22Rv1 (cell line): Measurements from ENCODE around the gene ENTHD1.

Experiments used
- H3K27ac ChIP-seq: fragments of 450-650 bp; 2 replicates; pipeline ENCODE4 v1.5.1; 2017
- CTCF ChIP-seq: fragments of 450-650 bp; IDR thresholded peaks from 2 replicates; pipeline ENCODE4 v1.5.1; 2017; ENCODE audit warnings: mild to moderate bottlenecking
- ZFX ChIP-seq: fragments of 450-650 bp; IDR thresholded peaks from 2 replicates; pipeline ENCODE4 v1.6.1; 2017; ENCODE audit warnings: antibody characterized with exemption, borderline replicate concordance

The ENTHD1 gene

GRCh38 chr22:39719559-39720450 lies 173.8 kb downstream of the ENTHD1 start:
- no peak overlapping the region for H3K27ac ChIP-seq

GRCh38 chr22:39718921-39719475 lies 174.6 kb downstream of the ENTHD1 start:
- no peak overlapping the region for H3K27ac ChIP-seq
- TF ChIP-seq ZFX (no peak), CTCF (no peak)

More at GRCh38 chr22:39719559-39720450, 173.8 kb downstream of the ENTHD1 start:
- TF ChIP-seq CTCF (no peak), ZFX (no peak)

GRCh38 chr22:39718206-39718605 lies 175.4 kb downstream of the ENTHD1 start:
- no peak overlapping the region for H3K27ac ChIP-seq
- TF ChIP-seq CTCF (no peak), ZFX (no peak)

GRCh38 chr22:39717099-39717498 lies 176.5 kb downstream of the ENTHD1 start:
- no peak for TF ChIP-seq ZFX
- no peak for TF ChIP-seq CTCF
- no peak overlapping the region for H3K27ac ChIP-seq

GRCh38 chr22:39716534-39716933 lies 177.0 kb downstream of the ENTHD1 start:
- H3K27ac ChIP-seq, result no peak overlapping the region
- TF ChIP-seq CTCF (no peak), ZFX (no peak)

- H3K27ac ChIP-seq, result no peak overlapping the region
- TF ChIP-seq CTCF (no peak), ZFX (no peak)
Measured at GRCh38 chr22:39715778-39716495, 177.6 kb downstream of the ENTHD1 start.

GRCh38 chr22:39714321-39714720 lies 179.2 kb downstream of the ENTHD1 start:
- no peak overlapping the region for H3K27ac ChIP-seq
- TF ChIP-seq CTCF, result no peak
- no peak for TF ChIP-seq ZFX
